GM18526 (cell line): ENCODE data around the gene UGP2.
A peak's percentile ranks its signal among the peaks of the same experiment; 100 is the strongest.

Source experiments
- POLR2A ChIP-seq: IDR thresholded peaks from 3 replicates; pipeline ENCODE4 v1.6.1; 2011; ENCODE audit not compliant: insufficient read length; ENCODE audit errors: extremely low read depth

Gene UGP2

GRCh38 chr2:63841254-63842022, at the start of gene UGP2:
Gene UGP2, plus strand, starts transcription at chr2:63841896. Its CDS starts 290 bp downstream, at chr2:63842186.
- peak; percentile 53 for TF ChIP-seq POLR2A

DNA sequence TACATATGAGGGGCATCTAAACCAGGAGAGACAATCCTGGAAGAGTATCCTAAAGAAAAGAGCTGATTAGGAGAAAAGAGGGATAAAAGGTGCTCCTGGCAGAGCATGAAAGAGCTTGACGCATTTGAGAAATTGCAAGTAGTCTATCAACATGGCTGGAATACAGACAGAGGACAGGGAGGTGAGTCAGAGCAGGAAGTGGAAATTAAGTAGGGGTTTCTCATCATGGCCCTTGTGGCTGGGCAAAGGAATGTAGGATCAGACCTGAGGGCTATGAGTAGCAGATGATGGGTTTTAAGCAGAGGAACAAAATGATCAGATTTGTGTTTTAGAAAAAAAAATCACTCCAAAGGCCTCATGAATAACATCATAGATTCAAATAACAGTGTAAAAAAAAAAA, 49.2 kb upstream of the UGP2 start:
- TF ChIP-seq POLR2A: no peak

DNA sequence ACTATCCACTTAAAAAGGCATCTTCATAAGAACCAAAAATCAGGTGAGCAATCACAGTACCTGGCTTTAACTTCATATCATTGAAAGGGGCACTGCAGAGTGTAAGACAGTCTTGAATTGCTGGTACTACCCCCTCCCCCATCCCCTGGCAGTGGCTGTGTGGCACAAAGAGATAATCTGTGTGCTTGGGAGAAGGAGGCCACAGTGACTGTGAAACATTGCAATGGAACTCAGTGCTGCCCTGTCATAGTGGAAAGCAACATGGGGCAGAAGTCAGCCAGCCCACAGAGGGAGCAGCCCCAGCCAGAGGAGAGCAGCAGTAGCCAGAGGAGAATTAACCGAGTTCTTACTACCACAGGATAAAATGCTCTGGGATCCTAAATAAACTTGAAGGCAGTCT, 45.3 kb upstream of the UGP2 start:
- no peak for TF ChIP-seq POLR2A

DNA sequence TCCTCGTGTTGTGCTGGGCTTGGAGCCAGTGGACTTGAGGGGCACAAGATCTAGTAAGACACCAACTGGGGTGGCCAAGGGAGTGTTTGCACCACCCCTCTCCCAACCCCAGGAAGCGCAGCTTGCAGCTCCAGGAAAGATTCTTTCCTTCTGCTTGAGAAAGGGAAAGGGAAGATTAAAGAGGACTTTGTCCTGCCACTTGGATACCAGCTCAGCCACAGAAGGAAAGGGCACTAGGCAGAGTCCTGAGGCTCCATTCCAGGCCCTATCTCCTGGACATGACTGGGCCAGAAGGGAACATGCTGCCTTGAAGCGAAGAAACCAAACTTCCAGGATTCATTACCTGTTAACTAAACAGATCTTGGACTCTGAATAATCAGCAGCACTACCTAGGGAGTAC, 44.9 kb upstream of the UGP2 start:
- TF ChIP-seq POLR2A: no peak

- no peak for TF ChIP-seq POLR2A
Observed at GRCh38 chr2:63801455-63801854, 40.2 kb upstream of the UGP2 start.

DNA sequence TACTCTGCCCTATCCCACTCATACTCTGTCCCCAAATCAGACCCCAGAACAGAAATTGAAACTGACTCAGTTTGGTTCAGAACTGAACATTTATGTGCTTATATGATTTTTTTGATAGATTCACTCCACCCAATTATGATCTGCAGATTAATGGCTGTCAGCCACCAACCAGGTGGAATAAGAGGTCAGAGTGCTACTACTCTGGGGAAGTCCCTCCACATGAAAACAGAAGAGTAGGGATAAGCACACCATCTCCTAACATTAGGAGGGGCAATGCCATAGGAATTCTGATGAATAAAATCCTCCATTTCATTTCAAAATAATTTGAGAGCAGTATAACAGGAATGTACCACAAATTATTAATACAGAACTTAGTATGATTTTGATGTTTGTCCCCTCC, 36.3 kb upstream of the UGP2 start:
- TF ChIP-seq POLR2A: no peak

GRCh38 chr2:63811063-63811462, 30.6 kb upstream of the UGP2 start:
- TF ChIP-seq POLR2A: no peak

DNA sequence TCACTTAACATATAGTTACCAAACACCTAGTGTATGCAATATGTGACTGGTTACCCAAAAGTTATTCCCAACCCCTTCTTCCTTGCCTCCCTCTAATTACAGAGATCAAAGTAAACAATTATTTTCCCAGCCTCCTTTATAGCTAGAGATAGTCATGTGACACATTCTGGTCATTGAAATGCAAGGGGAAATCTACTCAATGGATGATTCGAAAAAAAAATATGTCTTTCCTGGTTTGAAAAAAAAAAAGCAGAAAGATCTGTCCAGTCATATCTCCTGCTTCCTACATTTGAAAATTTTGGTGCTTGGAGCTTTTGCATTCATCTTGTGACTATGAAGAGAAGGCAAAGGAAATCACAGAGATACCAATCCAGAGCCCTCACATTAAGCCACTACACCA, 27.6 kb upstream of the UGP2 start:
- no peak for TF ChIP-seq POLR2A

- TF ChIP-seq POLR2A: no peak
Observed at GRCh38 chr2:63817382-63817781, 24.3 kb upstream of the UGP2 start.

- TF ChIP-seq POLR2A: no peak
Observed at GRCh38 chr2:63818271-63818670, 23.4 kb upstream of the UGP2 start.

DNA sequence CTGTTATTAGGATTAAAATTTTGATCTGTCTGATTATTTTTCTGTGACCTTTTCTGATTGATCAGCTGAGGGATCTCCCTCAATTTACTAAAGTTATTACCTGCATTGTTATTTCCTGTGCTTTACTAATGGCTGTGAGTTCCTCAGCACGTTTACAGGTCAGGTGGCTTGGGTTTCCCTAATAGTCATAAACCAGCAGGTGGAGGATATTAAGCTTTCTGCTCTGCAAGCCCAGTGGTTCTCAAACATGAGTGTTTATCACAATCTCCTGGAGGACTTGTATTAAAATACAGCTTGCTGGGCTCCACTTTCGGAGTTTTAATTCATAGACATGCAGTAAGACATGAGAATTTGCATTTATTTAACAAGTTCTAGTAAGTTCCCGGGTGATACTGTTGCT, 22.4 kb upstream of the UGP2 start:
- TF ChIP-seq POLR2A: no peak

DNA sequence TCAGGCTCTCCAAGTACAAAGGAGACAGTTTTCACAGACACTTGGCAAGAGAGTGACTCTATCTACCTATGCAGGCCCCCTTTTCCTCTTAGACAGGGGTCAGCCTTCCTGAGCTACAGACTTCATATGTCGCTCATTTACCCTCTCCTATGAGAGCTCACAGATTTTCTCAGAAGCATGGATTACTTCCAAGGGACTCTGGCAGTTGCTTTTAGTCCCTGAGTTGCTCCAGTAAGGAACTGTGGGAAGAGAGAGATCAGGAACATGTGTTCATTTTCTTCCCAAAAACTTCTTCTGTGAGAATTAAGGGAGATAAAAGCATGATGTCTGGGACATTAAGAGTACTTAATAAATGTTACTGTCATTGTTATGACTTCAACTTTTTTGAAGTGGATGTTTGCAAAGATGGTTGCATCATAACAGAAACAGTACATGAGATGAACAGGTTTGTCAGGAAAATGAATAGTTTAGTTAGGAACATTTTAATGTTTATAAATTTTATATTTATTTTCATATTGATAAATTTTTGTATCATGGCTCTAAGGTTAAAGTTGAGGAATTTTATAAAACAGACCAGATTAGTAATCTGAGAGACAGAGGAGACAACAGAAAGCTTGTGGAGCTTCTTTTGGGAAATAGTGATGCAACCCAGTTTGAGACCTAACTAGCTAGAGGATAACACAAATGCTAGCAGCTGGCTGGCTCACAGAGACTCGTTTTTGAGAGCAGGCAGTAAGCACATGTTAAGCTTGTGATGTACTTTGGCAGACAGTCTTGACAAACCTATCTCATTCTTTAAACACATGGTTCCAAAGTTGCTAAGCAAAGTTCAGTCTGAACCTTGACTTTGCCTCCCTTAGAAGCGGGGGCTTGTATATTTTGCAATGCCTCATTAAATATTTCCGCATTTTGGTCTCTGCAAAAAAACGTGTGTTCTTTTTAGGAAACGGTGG, 21.7 kb upstream of the UGP2 start:
- TF ChIP-seq POLR2A: no peak

DNA sequence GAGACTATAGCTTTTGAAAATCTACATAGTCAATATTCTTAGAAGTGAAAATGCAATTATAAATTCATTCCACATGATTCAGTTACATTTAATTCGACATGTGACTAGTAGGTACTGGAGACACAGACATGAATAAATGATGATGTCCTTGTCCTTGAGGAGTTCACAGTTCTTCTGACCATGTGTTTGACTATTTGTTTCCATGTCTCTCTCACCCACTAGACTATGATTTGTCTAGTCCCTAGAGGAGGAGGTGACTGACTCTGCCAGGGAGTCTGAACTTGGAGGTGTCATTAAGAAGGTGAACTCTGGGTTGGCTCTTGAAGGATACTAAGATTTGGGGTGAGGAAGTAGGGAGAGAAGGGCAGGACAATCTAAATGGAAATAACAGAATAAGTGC, 20.7 kb upstream of the UGP2 start:
- no peak for TF ChIP-seq POLR2A

DNA sequence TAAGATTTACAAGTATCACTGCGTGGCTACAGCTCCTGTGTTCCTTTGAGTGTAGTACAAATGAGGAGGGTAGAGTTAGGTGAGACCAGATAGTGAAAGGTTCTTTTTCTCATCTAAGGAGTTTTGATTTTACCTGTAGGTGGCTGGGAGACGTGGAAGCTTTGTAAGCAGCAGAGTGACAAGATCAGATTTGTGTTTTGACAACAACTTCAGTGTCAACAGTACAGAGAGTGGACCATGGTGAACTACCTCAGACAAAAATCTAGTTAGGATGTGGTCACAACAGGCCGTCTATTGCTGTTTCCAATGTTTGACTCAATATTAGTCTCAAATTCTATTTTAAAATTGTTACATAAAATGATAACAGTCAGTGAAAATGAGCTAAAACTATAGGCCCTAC, 20.3 kb upstream of the UGP2 start:
- TF ChIP-seq POLR2A: no peak

- TF ChIP-seq POLR2A: no peak
Observed at GRCh38 chr2:63822478-63822877, 19.2 kb upstream of the UGP2 start.

DNA sequence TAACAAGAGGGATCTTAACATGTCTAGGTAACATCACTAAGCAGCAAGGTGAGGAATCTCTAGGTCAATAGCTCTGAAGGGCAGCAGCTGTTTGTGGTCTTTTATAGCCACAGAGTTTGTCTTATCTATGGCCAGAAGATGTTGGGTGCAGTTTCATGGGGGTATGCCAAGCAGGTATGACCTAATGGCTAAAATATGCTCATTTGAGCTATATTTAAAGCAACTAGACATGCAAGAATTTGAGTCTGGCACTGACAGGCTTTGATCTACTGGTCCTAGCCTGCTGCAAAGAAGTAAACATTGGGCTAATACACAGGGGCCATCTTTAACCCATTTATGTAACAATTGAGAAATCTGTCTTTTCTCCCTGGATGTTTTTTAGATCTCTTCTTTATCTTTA, 13.9 kb upstream of the UGP2 start:
- no peak for TF ChIP-seq POLR2A
